Lung (tissue), 12 donors: ENCODE results near the gene CDKAL1. TPM values are rescaled to one million over a fixed set of nuclear protein-coding genes. Genes with fewer than 3 reads are reported as not detected.

Source experiments
- ATAC-seq: fragments of 200-7000 bp; cut with Tn5 transposase; one replicate; pipeline ENCODE4 v1.9.1; 2020; ENCODE audit warnings: moderate number of reproducible peaks; ENCODE audit not compliant: insufficient read depth, low FRiP score
- DNase-seq, 3 donors: peaks; one replicate each; pipeline ENCODE4 v3.0.0-alpha.2; 2013 to 2017
- H3K27ac ChIP-seq, 2 donors: one replicate each; pipeline ENCODE4 v1.5.1; 2013; ENCODE audit warnings: mild to moderate bottlenecking in 2 of 2, moderate library complexity in 2 of 2, control low read depth in 1 of 2, inconsistent platforms in 1 of 2, low read depth in 1 of 2, low read length in 1 of 2
- H3K27me3 ChIP-seq, 3 donors: one replicate each; pipeline ENCODE4 v1.5.1; 2013; ENCODE audit warnings: low read length in 2 of 3; ENCODE audit not compliant: control insufficient read depth in 3 of 3, insufficient read depth in 3 of 3
- H3K36me3 ChIP-seq, 4 donors: one replicate each; pipeline ENCODE4 v1.5.1; 2013; ENCODE audit warnings: low read length in 4 of 4, mild to moderate bottlenecking in 1 of 4, moderate library complexity in 1 of 4; ENCODE audit not compliant: control insufficient read depth in 4 of 4, insufficient read depth in 4 of 4
- H3K4me1 ChIP-seq, 5 donors: one replicate each; pipeline ENCODE4 v1.5.1; 2013; ENCODE audit warnings: low read length in 5 of 5, mild to moderate bottlenecking in 2 of 5, moderate library complexity in 1 of 5; ENCODE audit not compliant: control insufficient read depth in 5 of 5, insufficient read depth in 5 of 5
- H3K4me3 ChIP-seq: one replicate; pipeline ENCODE4 v1.5.1; 2013; ENCODE audit warnings: mild to moderate bottlenecking, control low read depth, moderate library complexity
- H3K9ac ChIP-seq, 2 donors: one replicate each; pipeline ENCODE4 v1.5.1; 2013; ENCODE audit warnings: low read length in 2 of 2, control low read depth in 1 of 2; ENCODE audit not compliant: insufficient read depth in 1 of 2
- H3K9me3 ChIP-seq, 4 donors: one replicate each; pipeline ENCODE4 v1.5.1; 2013; ENCODE audit warnings: low read length in 3 of 4, mild to moderate bottlenecking in 1 of 4, moderate library complexity in 1 of 4; ENCODE audit not compliant: control insufficient read depth in 4 of 4, insufficient read depth in 3 of 4
- WGBS, 2 donors: extraction: QIAGEN DNeasy Blood & Tissue Kit; methylation state at CpG; one replicate each; pipeline ENCODE4 v1.1.7; 2013; 5-methylcytosine and 5-hydroxymethylcytosine counted together
- polyA plus RNA-seq, 2 donors: library from polyadenylated mRNA; stranded (reverse); fragments of 200-250 nt; gene quantifications; one replicate each; pipeline ENCODE4 v1.2.1, GENCODE V29; 2013
- total RNA-seq, 2 donors: library from RNA; depleted of rRNA in 1 of 2; stranded (reverse); fragments of >200 nt in 1 of 2; gene quantifications; one replicate each; pipeline ENCODE4 v1.2.1, GENCODE V29; 2014 to 2021
- TF ChIP-seq, protein P1 (sequence below): IDR thresholded peaks from 2 replicates; pipeline ENCODE4 v1.5.1; 2012; ENCODE audit warnings: mild to moderate bottlenecking; ENCODE audit errors: control extremely low read depth, extremely low read depth
- donor health status: control.
- donor health status: control.
- donor health status: Bipolar disorder and iron deficiency.
- donor health status: healthy.
- donor health status: DM: yes; HTN: yes; CAD: no.

Gene CDKAL1
- total and polyA plus RNA-seq, 4 donors, result 4.0 to 39.0 (median 10.0) TPM

DNA sequence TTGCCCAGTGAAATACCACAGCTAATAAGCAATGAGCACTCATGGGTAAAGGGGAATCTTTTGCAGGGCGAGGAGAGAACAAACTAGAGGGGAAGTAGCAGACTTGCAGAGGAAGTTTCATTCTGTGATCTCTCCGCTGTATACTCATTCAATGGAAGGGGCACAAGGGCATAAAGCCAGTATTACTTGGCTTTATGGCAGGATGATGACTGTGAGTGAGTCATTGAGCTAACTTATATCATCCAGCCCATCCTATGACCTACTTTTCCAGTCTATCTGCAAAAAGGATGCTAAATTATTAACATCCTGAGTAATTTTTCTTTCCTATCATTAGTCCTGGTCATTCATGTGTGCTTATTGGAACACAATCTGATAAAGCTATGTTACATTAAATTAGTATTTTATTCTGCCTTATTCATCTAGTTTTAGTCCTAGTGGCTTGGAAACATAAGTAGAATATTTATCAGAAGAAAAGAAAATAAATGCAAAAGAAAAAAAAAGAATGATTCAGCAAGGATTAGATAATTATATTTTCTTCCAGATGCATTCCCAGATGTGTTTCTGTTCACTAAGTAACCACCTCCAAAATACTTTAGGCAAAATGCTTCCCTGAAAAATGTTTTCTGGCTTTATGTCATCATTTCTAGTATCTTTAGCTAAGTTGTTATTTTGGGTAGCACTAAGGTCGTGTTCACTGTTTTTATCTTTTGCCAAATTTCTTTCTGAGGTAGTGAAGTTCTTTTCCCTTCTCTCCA, 471.7 kb downstream of the CDKAL1 start:
- H3K9me3 ChIP-seq, result no peaks in the 10 kb centered on the region
- no peak overlapping the region for H3K4me3 ChIP-seq
- DNase-seq, result peak in 1 of 3 donors; percentile 49
- peaks cover 0 to 25% (median 5%) of the 10 kb centered on the region in 5 donors for H3K4me1 ChIP-seq
- ATAC-seq, result no peak
- TF ChIP-seq, protein P1, sequence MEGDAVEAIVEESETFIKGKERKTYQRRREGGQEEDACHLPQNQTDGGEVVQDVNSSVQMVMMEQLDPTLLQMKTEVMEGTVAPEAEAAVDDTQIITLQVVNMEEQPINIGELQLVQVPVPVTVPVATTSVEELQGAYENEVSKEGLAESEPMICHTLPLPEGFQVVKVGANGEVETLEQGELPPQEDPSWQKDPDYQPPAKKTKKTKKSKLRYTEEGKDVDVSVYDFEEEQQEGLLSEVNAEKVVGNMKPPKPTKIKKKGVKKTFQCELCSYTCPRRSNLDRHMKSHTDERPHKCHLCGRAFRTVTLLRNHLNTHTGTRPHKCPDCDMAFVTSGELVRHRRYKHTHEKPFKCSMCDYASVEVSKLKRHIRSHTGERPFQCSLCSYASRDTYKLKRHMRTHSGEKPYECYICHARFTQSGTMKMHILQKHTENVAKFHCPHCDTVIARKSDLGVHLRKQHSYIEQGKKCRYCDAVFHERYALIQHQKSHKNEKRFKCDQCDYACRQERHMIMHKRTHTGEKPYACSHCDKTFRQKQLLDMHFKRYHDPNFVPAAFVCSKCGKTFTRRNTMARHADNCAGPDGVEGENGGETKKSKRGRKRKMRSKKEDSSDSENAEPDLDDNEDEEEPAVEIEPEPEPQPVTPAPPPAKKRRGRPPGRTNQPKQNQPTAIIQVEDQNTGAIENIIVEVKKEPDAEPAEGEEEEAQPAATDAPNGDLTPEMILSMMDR, result no peak
- H3K27me3 ChIP-seq, result no peaks in the 10 kb centered on the region
- no peaks in the 10 kb centered on the region for H3K36me3 ChIP-seq
- WGBS, 2 donors, result 73 to 74% methylated on average over 3 of the region's 3 CpGs
- H3K9ac ChIP-seq, result no peak overlapping the region
- H3K27ac ChIP-seq, result no peak overlapping the region

DNA sequence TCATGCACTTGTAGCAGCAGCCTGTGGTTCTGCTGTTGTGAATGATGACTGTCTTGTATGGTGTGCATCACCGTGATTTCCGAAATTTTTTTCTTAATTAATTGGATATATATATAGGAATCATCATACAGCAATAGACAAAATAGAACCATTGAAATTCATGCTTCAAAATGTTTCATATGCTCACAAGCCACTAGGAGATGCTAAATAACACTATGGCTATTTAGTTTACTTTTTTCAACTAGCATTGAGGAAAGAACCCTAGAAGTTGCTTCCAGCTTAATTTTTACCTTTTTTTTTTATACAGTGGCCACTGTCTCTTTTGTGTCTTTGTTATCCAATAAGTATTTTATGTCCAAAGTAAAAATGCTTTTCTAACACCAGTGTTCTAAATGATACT, 485.4 kb downstream of the CDKAL1 start:
- H3K9me3 ChIP-seq, result no peaks in the 10 kb centered on the region
- no peaks in the 10 kb centered on the region for H3K27me3 ChIP-seq
- ATAC-seq (no peak), DNase-seq (peak in 2 of 3 donors; percentile 48 to 55)
- peaks cover 0 to 21% (median 11%) of the 10 kb centered on the region in 5 donors for H3K4me1 ChIP-seq
- no peak overlapping the region for H3K4me3 ChIP-seq
- WGBS, 2 donors, result 90 to 98% methylated on average over 2 of the region's 2 CpGs
- TF ChIP-seq, protein P1, result no peak
- no peak overlapping the region for H3K9ac ChIP-seq
- peaks cover 0 to 1% (median 0%) of the 10 kb centered on the region in 4 donors for H3K36me3 ChIP-seq
- H3K27ac ChIP-seq, result no peak overlapping the region

DNA sequence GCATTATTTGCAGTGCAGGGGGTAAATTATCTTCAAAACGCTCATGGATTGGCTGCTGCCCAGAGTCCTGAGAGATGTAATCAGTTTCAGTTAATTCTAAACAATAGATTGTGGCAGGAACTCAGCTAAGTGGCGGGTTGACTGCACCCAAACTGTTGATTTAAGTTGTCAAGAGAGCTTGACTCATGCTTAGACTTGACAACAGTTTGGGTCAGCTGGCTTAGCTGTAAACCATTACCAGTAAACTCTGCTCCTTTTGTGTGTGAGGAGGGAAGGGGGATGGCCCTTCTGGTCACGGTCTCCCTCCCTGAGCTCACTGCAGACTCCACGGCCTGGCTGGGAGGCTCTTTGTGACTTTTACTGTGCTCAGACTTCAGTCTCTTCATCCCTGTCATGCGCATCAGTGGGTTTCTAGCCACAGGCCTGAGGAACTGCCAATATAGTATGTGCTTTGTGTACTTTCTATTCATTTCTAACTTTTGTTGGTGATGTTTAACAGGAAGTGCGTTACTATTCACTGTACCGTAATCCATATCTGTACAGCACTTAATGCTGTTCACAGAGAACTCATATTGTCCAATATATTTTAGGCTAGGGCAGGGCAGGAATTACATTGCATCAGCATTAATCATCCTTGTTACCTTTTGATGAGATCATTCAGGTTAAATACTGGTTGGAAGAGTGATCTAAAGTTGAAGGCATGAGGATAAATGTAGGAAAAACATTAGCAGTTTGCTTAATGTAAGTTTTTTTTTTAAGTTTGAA, 488.3 kb downstream of the CDKAL1 start:
- Histone ChIP-seq H3K4me3 (no peak overlapping the region), H3K27me3 (no peaks in the 10 kb centered on the region), H3K27ac (peak overlapping the region in 1 of 2 donors; percentile 81), H3K9me3 (no peaks in the 10 kb centered on the region), H3K9ac (no peak overlapping the region), H3K4me1 (peaks cover 0 to 35% (median 12%) of the 10 kb centered on the region in 5 donors), H3K36me3 (no peaks in the 10 kb centered on the region)
- DNase-seq, result peak; percentile 62 to 87 (median 81)
- ATAC-seq, result peak; percentile 39
- TF ChIP-seq, protein P1, result no peak
- 65 to 79% methylated on average over 7 of the region's 7 CpGs for WGBS, 2 donors
